CD14-positive monocyte (primary cell): ENCODE measurements around the gene PDS5B. TPM values are rescaled to one million over a fixed set of nuclear protein-coding genes. Genes with fewer than 3 reads are reported as not detected.

Source experiments
- DNase-seq, 3 donors: peaks; one replicate each; pipeline ENCODE4 v3.0.0-alpha.2; 2011 to 2022
- H2AFZ ChIP-seq: 2 replicates; pipeline ENCODE4 v1.6.0; 2012; ENCODE audit warnings: mild to moderate bottlenecking, low read depth, low read length, inconsistent platforms; ENCODE audit not compliant: insufficient read depth, poor library complexity, severe bottlenecking
- H3K27ac ChIP-seq, 2 donors: 1 replicate in 1 of 2; 2 replicates in 1 of 2; pipeline ENCODE4 v1.5.1; 2012 to 2013; ENCODE audit warnings: low read length in 2 of 2, control low read depth in 1 of 2, inconsistent platforms in 1 of 2, low read depth in 1 of 2, mild to moderate bottlenecking in 1 of 2
- H3K27me3 ChIP-seq, 2 donors: one replicate each; pipeline versions ENCODE4 v1.6.0 to v1.6.1; 2011 to 2013; ENCODE audit warnings: low read length in 2 of 2; ENCODE audit not compliant: control insufficient read depth in 2 of 2, insufficient read depth in 2 of 2
- H3K36me3 ChIP-seq, 2 donors: replicated peaks in 1 of 2; 1 replicate in 1 of 2; 2 replicates in 1 of 2; pipeline versions ENCODE4 v1.5.1 to v1.6.1; 2012 to 2013; ENCODE audit warnings: low read length in 2 of 2, control low read depth in 1 of 2, inconsistent platforms in 1 of 2, mild to moderate bottlenecking in 1 of 2; ENCODE audit not compliant: insufficient read depth in 2 of 2, control insufficient read depth in 1 of 2
- H3K4me1 ChIP-seq, 2 donors: 1 replicate in 1 of 2; 2 replicates in 1 of 2; pipeline versions ENCODE4 v1.5.1 to v1.6.1; 2012 to 2013; ENCODE audit warnings: low read length in 2 of 2, control low read depth in 1 of 2, inconsistent platforms in 1 of 2, mild to moderate bottlenecking in 1 of 2, moderate library complexity in 1 of 2; ENCODE audit not compliant: insufficient read depth in 2 of 2, control insufficient read depth in 1 of 2
- H3K4me2 ChIP-seq: replicated peaks from 2 replicates; pipeline ENCODE3; 2012; ENCODE audit warnings: low read length, moderate library complexity, mild to moderate bottlenecking; ENCODE audit not compliant: poor library complexity, severe bottlenecking; ENCODE audit errors: extremely low read depth
- H3K4me3 ChIP-seq, 3 experiments: fragments of 200-600 bp in 1 of 3; sonication (generic) in 1 of 3; replicated peaks in 1 of 3; 1 replicate in 2 of 3; 2 replicates in 1 of 3; pipeline ENCODE4 v1.5.1; 2011 to 2013; ENCODE audit warnings: low read length in 3 of 3, mild to moderate bottlenecking in 3 of 3, control low read depth in 2 of 3, low read depth in 2 of 3, inconsistent platforms in 1 of 3, moderate library complexity in 1 of 3
- H3K79me2 ChIP-seq: 2 replicates; pipeline ENCODE4 v1.6.0; 2012; ENCODE audit warnings: mild to moderate bottlenecking, control low read depth, inconsistent platforms, low read length, moderate library complexity; ENCODE audit not compliant: insufficient read depth
- H3K9ac ChIP-seq: 2 replicates; pipeline ENCODE4 v1.6.0; 2017; ENCODE audit warnings: low read length, mild to moderate bottlenecking; ENCODE audit not compliant: insufficient read depth, poor library complexity, severe bottlenecking
- H3K9me3 ChIP-seq, 2 donors: replicated peaks in 1 of 2; 1 replicate in 1 of 2; 2 replicates in 1 of 2; pipeline versions ENCODE4 v1.5.1 to v1.6.1; 2012 to 2013; ENCODE audit warnings: low read length in 2 of 2, control low read depth in 1 of 2; ENCODE audit not compliant: control insufficient read depth in 1 of 2, insufficient read depth in 1 of 2
- H4K20me1 ChIP-seq: 2 replicates; pipeline ENCODE4 v1.6.0; 2012; ENCODE audit warnings: mild to moderate bottlenecking, low read length, control low read depth, moderate library complexity; ENCODE audit not compliant: insufficient read depth
- H3K27ac Mint-ChIP-seq, 7 donors: one replicate each; pipeline ENCODE4 v1.8.0; 2020; ENCODE audit warnings: mild to moderate bottlenecking in 7 of 7, mixed read lengths in 7 of 7, moderate library complexity in 6 of 7, inconsistent platforms in 2 of 7
- H3K27me3 Mint-ChIP-seq, 3 donors: one replicate each; pipeline ENCODE4 v1.8.0; 2021 to 2022; ENCODE audit warnings: low read depth in 3 of 3, mild to moderate bottlenecking in 3 of 3, mixed read lengths in 3 of 3, moderate library complexity in 3 of 3, inconsistent platforms in 1 of 3
- H3K36me3 Mint-ChIP-seq, 2 donors: one replicate each; pipeline ENCODE4 v1.8.0; 2020; ENCODE audit warnings: mixed read lengths in 2 of 2, inconsistent platforms in 1 of 2, mild to moderate bottlenecking in 1 of 2
- H3K4me1 Mint-ChIP-seq: one replicate; pipeline ENCODE4 v1.8.0; 2020; ENCODE audit warnings: mild to moderate bottlenecking, mixed read lengths
- H3K4me3 Mint-ChIP-seq, 2 donors: one replicate each; pipeline ENCODE4 v1.8.0; 2020; ENCODE audit warnings: mild to moderate bottlenecking in 2 of 2, mixed read lengths in 2 of 2, moderate library complexity in 1 of 2
- H3K9me3 Mint-ChIP-seq, 7 donors: one replicate each; pipeline ENCODE4 v1.8.0; 2020 to 2022; ENCODE audit warnings: mixed read lengths in 7 of 7, mild to moderate bottlenecking in 6 of 7, moderate library complexity in 6 of 7, inconsistent platforms in 2 of 7
- CTCF ChIP-seq: fragments of 200-600 bp; IDR thresholded peaks from one replicate; pipeline ENCODE4 v1.8.0; 2022; ENCODE audit warnings: antibody characterized with exemption, mild to moderate bottlenecking
- WGBS: methylation state at CpG from one replicate; pipeline ENCODE4 v1.1.5; 2013; ENCODE audit warnings: missing lambda C conversion rate; ENCODE audit not compliant: insufficient coverage; 5-methylcytosine and 5-hydroxymethylcytosine counted together
- intact Hi-C, 2 donors: fragments of 100-400 bp; cut with micrococcal nuclease; formaldehyde crosslinking; loops; one replicate each; pipeline versions ENCODE4 v1.15.0 to v1.15.1; 2023
- polyA plus RNA-seq, 3 donors: library from polyadenylated mRNA; depleted of rRNA in 1 of 3; unstranded in 2 of 3; stranded (reverse) in 1 of 3; fragments of 300-500 nt in 2 of 3; fragments of >200 nt in 1 of 3; fragmentation: Illumina TruSeq in 2 of 3; gene quantifications; 1 replicate in 2 of 3; 2 replicates in 1 of 3; pipeline ENCODE4 v1.2.3, GENCODE V29; 2012 to 2021

Gene PDS5B
- polyA plus RNA-seq, 3 donors = 9.0 to 33.0 (median 21.0) TPM

DNA sequence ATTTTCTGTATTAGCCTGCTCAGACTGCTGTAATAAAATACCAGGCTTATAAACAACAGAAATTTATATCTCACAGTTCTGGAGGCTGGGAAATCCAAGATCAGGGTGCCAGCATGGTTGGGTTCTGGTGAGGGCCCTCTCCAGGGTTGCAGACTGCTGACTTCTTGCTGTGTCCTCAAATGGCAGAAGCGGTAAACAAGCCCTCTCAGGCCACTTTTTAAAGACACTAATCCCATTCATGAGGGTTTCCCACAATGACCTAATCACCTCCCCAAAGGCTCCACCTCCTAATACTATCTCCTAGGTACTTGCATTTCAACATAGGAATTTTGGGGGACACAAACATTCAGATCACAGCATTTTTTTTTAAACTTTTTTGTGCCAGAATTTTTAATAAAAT is 159.3 kb downstream of the PDS5B start:
- Mint-ChIP-seq H3K27me3 (no peaks in the 10 kb centered on the region), H3K4me1 (no peaks in the 10 kb centered on the region), H3K36me3 (peaks cover 49 to 70% of the 10 kb centered on the region in 2 donors), H3K9me3 (no peaks in the 10 kb centered on the region), H3K27ac (peak overlapping the region in 4 of 7 donors; percentile 7 to 56 (median 25)), H3K4me3 (no peak overlapping the region)
- H3K4me2 ChIP-seq = no peak overlapping the region
- no peak overlapping the region for H3K9ac ChIP-seq
- no peaks in the 10 kb centered on the region for H3K4me1 ChIP-seq
- peaks cover 64 to 97% of the 10 kb centered on the region in 2 donors for H3K36me3 ChIP-seq
- H3K79me2 ChIP-seq = no peaks in the 10 kb centered on the region
- no peaks in the 10 kb centered on the region for H3K9me3 ChIP-seq
- no peak overlapping the region for H3K4me3 ChIP-seq
- no peaks in the 10 kb centered on the region for H3K27me3 ChIP-seq
- H4K20me1 ChIP-seq = no peaks in the 10 kb centered on the region
- H3K27ac ChIP-seq = no peak overlapping the region
- no peak for DNase-seq
- TF ChIP-seq CTCF = no peak
- 100% methylated on average over 1 of the region's 1 CpG for WGBS
- H2AFZ ChIP-seq = no peak overlapping the region
- intact Hi-C loops = no loop called here

- no peaks in the 10 kb centered on the region for H3K9me3 ChIP-seq
- H4K20me1 ChIP-seq = no peaks in the 10 kb centered on the region
- no peaks in the 10 kb centered on the region for H3K27me3 ChIP-seq
- intact Hi-C loops = no loop called here
- H3K4me1 Mint-ChIP-seq = no peaks in the 10 kb centered on the region
- no peak overlapping the region for H3K4me2 ChIP-seq
- H3K4me3 Mint-ChIP-seq = no peak overlapping the region
- H3K9me3 Mint-ChIP-seq = no peaks in the 10 kb centered on the region
- H3K4me3 ChIP-seq = no peak overlapping the region
- no peak overlapping the region for H3K9ac ChIP-seq
- no peak overlapping the region for H3K27ac ChIP-seq
- H3K36me3 ChIP-seq = peaks cover 66 to 97% of the 10 kb centered on the region in 2 donors
- no peaks in the 10 kb centered on the region for H3K4me1 ChIP-seq
- no peak for TF ChIP-seq CTCF
- H3K27me3 Mint-ChIP-seq = no peaks in the 10 kb centered on the region
- DNase-seq = no peak
- no peak overlapping the region for H3K27ac Mint-ChIP-seq
- H3K79me2 ChIP-seq = no peaks in the 10 kb centered on the region
- H2AFZ ChIP-seq = no peak overlapping the region
- WGBS = 100% methylated on average over 2 of the region's 3 CpGs
- H3K36me3 Mint-ChIP-seq = peaks cover 48 to 72% of the 10 kb centered on the region in 2 donors
These were observed 160.2 kb downstream of the PDS5B start for GRCh38 chr13:32746474-32746873.
